HuH-7 (cell line): ENCODE results near the gene FLVCR2.
"Not testable (repeated sequence)": the region's sequence is repeated elsewhere in the genome, so short reads cannot be mapped to it uniquely, and the experiment has no call there.

Source experiments
- DNase-seq: peaks from one replicate; pipeline ENCODE4 v3.0.0; 2011; ENCODE audit warnings: low spot score

Gene FLVCR2

DNA sequence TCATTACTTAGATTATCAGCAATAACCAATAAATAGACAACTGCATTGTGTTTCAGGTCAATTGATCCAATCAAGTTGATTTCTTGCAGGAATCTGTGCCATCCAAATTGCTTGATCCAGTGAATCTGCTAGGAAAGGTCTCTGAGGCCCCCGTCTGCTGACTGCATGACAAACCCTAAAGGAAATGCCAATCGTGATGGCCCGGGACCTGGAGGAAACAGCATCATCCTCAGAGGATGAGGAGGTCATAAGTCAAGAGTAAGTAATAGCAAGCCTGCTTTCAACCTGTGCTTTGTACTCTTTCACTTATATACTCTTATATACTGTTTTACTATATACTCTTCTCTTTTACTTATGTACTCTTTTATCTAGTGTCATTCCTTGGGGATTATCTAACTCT, 84.5 kb downstream of the FLVCR2 start:
- no peak for DNase-seq

DNA sequence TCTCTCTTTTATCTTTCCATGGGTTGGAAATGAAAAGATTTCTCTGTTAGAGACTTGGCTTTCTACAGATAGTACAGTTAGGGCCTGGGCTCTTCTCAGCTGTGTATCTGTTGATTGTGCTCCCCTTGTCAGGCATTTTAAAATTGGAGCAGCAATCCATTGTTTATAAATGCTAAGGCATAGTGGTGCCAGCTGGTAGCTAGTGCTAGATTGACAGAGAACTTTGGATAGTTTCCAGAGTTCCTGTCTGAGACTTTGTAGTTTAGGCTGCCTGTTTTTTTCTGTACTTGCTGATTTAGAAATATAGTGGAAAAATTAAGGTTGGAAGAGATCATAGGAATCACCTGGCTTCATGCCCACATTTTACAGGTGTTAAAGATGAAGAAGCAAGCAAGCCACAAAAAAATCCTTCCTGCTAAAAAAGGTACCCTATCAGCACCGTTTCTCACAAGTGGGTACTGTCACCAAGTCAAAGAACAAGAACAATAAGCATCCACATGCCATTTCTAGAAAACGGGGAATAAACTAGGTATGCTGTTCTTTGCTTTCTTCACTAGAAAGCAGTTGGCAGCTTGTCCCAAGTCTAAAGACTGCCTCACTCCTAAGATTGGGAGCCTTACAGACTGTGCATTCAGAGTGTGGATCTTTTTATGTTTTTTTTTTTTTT, 88.8 kb downstream of the FLVCR2 start:
- DNase-seq, result no peak

DNA sequence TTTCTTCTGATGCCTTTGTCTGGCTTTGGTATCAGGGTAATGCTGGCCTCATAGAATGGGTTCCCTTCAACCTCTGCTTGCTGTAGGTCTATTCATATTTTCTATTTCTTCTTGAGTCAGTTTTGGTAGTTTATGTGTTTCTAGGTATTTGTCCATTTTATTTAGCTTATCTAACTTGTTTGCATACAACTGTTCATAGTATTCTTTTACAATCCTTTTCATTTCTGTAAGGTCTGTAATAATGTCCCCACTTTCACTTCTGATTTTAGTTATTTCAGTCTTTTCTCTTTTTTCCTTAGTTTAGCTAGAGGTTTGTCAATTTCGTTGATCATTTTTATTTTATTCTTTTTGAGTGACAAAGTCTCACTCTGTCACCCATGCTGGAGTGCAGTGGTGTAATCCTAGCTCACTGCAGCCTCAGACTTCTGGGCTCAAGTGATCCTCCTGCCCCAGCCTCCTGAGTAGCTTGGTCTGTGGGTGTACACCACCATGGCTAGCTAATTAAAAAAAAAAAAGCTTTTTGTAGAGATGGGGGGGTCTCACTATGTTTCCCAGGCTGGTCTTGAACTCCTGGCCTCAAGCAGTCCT, 94.3 kb downstream of the FLVCR2 start:
- DNase-seq, result no peak

DNA sequence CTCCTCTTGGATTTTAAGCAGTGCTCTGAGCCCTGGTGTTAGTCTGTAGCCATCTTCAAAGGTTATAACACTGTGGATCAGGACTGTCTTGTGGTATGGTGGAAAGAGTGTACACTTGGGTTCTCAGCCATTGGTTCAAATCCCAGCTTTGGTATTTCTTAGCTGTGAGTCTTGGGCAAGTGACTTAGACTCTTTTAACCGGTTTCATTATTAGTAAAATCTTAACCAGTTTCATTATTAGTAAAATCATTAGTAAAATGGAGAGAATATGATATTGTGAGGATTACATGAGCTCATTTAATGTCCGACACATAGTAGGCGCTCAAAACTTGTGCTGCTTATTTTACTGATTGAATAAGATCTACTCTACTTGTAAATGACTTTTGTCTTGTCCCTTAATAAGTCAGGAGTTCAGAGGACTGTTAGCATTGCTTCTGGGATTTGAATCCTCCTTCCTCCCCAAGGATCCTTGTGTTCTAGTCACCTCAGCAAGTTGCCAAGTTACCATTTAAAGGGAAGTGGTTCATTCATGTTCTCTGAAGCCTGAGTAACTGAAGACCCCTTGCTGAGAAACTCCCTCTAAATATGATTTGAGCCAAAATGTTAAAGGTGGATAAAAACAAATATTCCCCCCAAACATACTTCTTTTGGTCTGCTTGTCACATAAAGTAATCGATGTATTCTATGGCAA, 95.1 kb downstream of the FLVCR2 start:
- no peak for DNase-seq

DNA sequence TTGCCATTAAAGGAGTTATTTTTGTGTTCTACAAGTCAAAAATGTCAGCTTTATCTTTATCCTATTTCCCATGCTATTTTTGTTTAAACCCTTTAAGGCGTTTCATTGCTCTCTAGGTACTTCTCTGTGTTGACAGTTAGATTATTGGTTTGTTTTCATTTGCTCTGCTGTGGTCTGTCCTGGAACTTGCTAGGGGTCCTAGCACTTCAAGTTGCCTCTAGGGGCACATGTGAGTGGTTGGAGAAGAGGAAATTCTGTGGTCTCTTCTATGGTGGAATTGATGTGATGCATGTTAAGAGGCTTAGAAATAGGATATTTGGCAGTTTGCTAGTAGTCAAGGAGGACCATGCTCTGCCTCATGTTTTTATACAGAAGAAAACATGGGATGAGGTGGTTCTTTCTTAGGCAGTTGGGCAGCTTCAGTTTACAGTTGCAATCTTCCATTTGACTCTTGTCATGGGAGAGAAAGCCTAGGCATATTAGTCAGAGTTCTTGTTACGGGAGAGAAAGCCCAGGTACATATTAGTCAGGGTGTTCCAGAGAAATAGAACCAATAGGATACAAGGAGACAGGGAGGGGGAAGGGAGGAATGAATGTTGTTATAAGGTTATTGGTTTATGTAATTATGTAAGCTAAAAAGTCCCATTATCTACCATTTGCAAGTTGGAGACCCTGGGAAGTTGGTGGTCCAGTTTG, 97.0 kb downstream of the FLVCR2 start:
- no peak for DNase-seq

DNA sequence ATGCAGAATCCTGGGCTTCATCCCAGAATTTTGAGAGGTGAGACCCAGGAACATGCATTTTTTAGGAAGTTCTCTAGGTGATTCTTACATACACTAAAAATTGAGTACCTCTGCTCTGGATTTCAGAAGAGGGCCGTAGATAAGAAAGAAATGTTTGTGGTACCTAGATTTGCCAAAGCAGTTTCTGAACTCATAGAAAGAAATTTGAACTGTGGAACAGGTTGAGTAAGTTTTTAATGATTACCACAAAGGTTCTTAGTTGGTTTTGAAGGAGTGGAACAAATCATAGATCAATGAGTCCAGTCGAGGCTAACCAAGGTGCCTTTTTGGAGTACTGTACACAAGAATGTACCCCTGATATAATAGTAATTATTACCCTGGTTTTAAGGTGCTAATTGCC, 107.5 kb downstream of the FLVCR2 start:
- DNase-seq, result no peak

DNA sequence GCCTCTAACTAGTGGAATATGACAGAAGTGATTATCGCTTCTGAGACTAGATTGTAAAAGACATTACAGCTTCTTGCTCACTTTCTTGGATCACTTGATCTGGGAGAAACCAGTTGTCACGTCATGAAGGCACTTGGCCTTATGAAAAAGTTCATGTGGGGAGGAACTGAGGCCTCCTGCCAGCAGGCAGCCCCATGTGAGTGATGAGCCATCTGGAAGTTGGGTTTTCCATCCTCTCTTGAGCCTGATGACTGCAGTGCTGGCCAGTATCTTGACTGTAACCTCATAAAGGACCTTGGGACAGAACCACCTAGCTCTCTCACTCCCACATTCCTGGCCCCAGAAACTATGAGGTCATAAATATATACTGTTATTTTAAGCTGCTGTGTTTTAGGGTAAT, 110.6 kb downstream of the FLVCR2 start:
- no peak for DNase-seq

DNA sequence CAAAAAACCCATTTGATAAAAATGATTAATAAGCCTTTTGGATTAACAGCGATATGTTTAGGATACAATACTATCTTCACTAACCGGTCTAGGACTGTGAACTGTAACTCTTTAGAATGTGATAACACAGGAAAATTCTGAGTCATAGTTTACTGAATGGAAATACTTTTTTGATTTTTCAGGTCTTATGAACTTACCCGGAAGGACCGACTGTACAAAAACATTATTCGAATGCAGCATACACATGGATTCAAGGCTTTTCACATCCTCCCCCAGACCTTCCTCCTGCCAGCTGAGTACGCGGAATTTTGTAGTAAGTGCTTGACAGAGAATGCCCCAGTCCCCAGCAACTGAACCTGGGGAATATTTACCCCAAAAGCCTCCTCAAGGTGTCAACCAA, 111.6 kb downstream of the FLVCR2 start:
- DNase-seq, result no peak

DNA sequence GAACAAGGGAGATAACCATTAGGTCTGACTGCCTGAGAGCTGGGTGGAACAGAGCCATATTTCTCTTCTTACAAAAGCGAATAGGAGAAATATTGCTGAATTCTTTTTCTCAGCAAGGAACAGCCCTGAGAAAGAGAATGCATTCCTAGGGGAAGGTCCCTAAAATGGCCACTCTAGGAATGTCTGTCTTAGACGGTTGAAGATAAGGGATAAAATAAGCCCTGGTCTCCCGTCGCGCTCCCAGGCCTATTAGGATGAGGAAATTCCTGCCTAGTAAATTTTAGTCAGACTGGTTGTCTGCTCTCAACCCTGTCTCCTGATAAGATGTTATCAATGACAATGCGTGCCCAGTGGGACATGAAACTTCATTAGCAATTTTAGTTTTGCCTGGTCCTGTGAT, 116.6 kb downstream of the FLVCR2 start:
- DNase-seq, result not testable (repeated sequence)

DNA sequence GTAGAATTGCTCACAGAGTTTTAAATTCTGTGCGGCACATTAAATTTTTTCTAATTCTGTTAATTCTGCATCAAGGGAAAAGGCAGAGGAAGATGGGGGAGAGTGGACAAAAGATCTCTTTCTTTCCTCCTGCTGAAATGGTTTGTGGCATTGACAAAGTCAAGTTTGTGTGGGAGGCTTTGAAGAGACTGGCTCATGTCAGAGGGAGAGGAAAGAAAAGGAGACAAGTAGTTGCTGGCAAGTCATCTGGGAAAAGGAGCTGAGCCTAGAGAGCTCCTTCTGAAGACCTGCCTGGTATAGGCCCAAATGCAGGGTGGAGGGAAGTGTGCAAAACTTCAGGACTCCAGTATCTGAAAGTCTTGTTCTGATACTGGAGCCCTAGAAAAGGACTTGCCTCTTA, 119.0 kb downstream of the FLVCR2 start:
- no peak for DNase-seq
